Parathyroid adenoma (tissue), 2 donors: ENCODE results near the gene TREH.

ENCODE experiments used
- H2AFZ ChIP-seq: fragments of 300-600 bp; sonication (generic); one replicate; pipeline ENCODE4 v1.7.0; 2017; ENCODE audit warnings: antibody characterized with exemption, mild to moderate bottlenecking
- H3K27ac ChIP-seq: fragments of 300-600 bp; sonication (generic); one replicate; pipeline ENCODE4 v1.7.0; 2017
- H3K27me3 ChIP-seq: fragments of 300-600 bp; sonication (generic); one replicate; pipeline ENCODE4 v1.7.0; 2017; ENCODE audit warnings: low read length; ENCODE audit not compliant: control insufficient read depth, insufficient read depth
- H3K36me3 ChIP-seq: fragments of 300-600 bp; sonication (generic); one replicate; pipeline ENCODE4 v1.7.0; 2017; ENCODE audit warnings: low read length; ENCODE audit not compliant: control insufficient read depth, insufficient read depth
- H3K4me1 ChIP-seq: fragments of 300-600 bp; sonication (generic); one replicate; pipeline ENCODE4 v1.7.0; 2017; ENCODE audit warnings: control low read depth
- H3K4me2 ChIP-seq: fragments of 300-600 bp; sonication (generic); one replicate; pipeline ENCODE4 v1.7.0; 2017; ENCODE audit warnings: low read length
- H3K4me3 ChIP-seq: fragments of 300-600 bp; sonication (generic); one replicate; pipeline ENCODE4 v1.7.0; 2017; ENCODE audit warnings: low read depth, low read length
- H3K79me2 ChIP-seq: fragments of 300-600 bp; sonication (generic); one replicate; pipeline ENCODE4 v1.7.0; 2017; ENCODE audit warnings: control low read depth
- H3K9ac ChIP-seq: fragments of 300-600 bp; sonication (generic); one replicate; pipeline ENCODE4 v1.7.0; 2017; ENCODE audit warnings: mild to moderate bottlenecking
- H3K9me3 ChIP-seq: fragments of 300-600 bp; sonication (generic); one replicate; pipeline ENCODE4 v1.7.0; 2017; ENCODE audit warnings: low read length; ENCODE audit not compliant: control insufficient read depth
- CTCF ChIP-seq: fragments of 300-600 bp; sonication (generic); IDR thresholded peaks from one replicate; pipeline ENCODE4 v1.7.0; 2017; ENCODE audit warnings: antibody characterized with exemption, mild to moderate bottlenecking
- donor health status: primary hyperparathyroidism.

The TREH gene

GRCh38 chr11:118619444-118620197 is 59.8 kb downstream of the TREH start:
- peak overlapping the region; percentile 69 for H3K27ac ChIP-seq
- TF ChIP-seq CTCF, result no peak
- H3K4me1 ChIP-seq, result peaks cover 11% of the 10 kb centered on the region
- H3K9me3 ChIP-seq, result no peaks in the 10 kb centered on the region
- no peaks in the 10 kb centered on the region for H3K79me2 ChIP-seq
- H3K4me2 ChIP-seq, result no peak overlapping the region
- H3K27me3 ChIP-seq, result no peaks in the 10 kb centered on the region
- no peak overlapping the region for H3K4me3 ChIP-seq
- no peak overlapping the region for H3K9ac ChIP-seq
- H3K36me3 ChIP-seq, result no peaks in the 10 kb centered on the region
- H2AFZ ChIP-seq, result no peak overlapping the region

- H3K9ac ChIP-seq, result no peak overlapping the region
- H3K4me3 ChIP-seq, result no peak overlapping the region
Observed at GRCh38 chr11:118618991-118619375, 60.5 kb downstream of the TREH start.

GRCh38 chr11:118618115-118618990 is 61.1 kb downstream of the TREH start:
- no peak overlapping the region for H2AFZ ChIP-seq
- H3K4me2 ChIP-seq, result no peak overlapping the region
- H3K27me3 ChIP-seq, result no peaks in the 10 kb centered on the region
- no peak overlapping the region for H3K9ac ChIP-seq
- no peaks in the 10 kb centered on the region for H3K79me2 ChIP-seq
- peaks cover 11% of the 10 kb centered on the region for H3K4me1 ChIP-seq
- H3K27ac ChIP-seq, result peak overlapping the region; percentile 69
- TF ChIP-seq CTCF, result no peak
- H3K36me3 ChIP-seq, result no peaks in the 10 kb centered on the region
- no peaks in the 10 kb centered on the region for H3K9me3 ChIP-seq
- H3K4me3 ChIP-seq, result no peak overlapping the region

More at GRCh38 chr11:118618991-118619375, 60.5 kb downstream of the TREH start:
- no peak for TF ChIP-seq CTCF
- Histone ChIP-seq H3K9me3 (no peaks in the 10 kb centered on the region), H3K36me3 (no peaks in the 10 kb centered on the region), H3K4me1 (peaks cover 11% of the 10 kb centered on the region), H3K4me2 (no peak overlapping the region), H2AFZ (no peak overlapping the region), H3K27ac (peak overlapping the region; percentile 69), H3K27me3 (no peaks in the 10 kb centered on the region), H3K79me2 (no peaks in the 10 kb centered on the region)

- H3K9me3 ChIP-seq, result no peaks in the 10 kb centered on the region
- H3K27ac ChIP-seq, result no peak overlapping the region
- no peak overlapping the region for H3K9ac ChIP-seq
- H3K36me3 ChIP-seq, result no peaks in the 10 kb centered on the region
- H3K79me2 ChIP-seq, result no peaks in the 10 kb centered on the region
- no peak for TF ChIP-seq CTCF
- H3K4me1 ChIP-seq, result no peaks in the 10 kb centered on the region
- no peaks in the 10 kb centered on the region for H3K27me3 ChIP-seq
- no peak overlapping the region for H3K4me3 ChIP-seq
- no peak overlapping the region for H3K4me2 ChIP-seq
- H2AFZ ChIP-seq, result no peak overlapping the region
Observed at GRCh38 chr11:118615976-118616371, 63.5 kb downstream of the TREH start.
